Gastrocnemius medialis (tissue), 4 donors: Measurements from ENCODE around the gene PGAM2.

Experiments used
- POLR2A ChIP-seq, 2 donors: fragments of 450-650 bp; IDR thresholded peaks; one replicate each; pipeline ENCODE4 v1.6.1; 2017; ENCODE audit warnings: antibody characterized with exemption in 2 of 2, mild to moderate bottlenecking in 2 of 2, moderate library complexity in 2 of 2
- TF ChIP-seq, protein P1 (sequence below), 5 experiments: fragments of 450-650 bp in 3 of 5; fragments of 200-600 bp in 2 of 5; sonication (generic) in 2 of 5; IDR thresholded peaks in 4 of 5; conservative IDR thresholded peaks in 1 of 5; 1 replicate in 4 of 5; 2 replicates in 1 of 5; pipeline ENCODE4 v1.5.1; 2016 to 2019; ENCODE audit warnings: antibody characterized with exemption in 5 of 5, mild to moderate bottlenecking in 3 of 5, moderate library complexity in 3 of 5

DNA sequence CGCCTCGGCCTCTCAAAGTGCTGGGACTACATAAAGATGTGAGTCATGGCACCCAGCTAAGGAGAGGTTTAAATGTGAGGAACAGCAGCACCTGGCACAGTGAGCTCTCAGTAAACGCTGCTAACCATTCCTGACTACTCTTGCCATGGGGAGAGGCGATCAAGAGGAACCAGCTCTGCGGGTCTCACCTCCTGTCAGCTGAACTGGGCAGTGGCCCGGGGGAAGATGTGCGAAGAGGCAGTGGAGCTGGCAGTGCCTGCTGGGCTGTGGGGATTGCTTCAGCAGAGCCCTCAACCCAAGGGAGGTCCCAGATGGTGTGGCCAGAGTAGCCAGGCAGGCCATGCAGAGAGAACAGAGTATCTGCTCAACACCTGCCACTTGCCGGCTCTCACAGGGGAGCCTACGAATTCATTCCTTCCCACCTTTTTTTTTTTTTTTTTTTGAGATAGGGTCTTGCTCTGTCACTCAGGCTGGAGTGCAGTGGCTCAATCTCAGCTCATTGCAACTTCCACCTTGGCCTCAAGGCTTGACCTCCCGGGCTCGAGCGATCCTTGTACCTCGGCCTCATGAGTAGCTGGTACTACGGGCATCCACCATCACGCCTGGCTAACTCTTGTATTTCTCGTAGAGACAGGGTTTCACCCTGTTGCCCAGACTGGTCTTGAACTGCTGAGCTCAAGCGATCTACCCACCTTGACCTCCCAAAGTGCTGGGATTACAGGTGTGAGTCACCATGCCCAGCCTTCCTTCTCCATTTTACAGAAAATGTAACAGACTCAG is 10.1 kb upstream of the PGAM2 start:
- TF ChIP-seq POLR2A (IDR thresholded peaks at IDR 0.05), result no peak
- TF ChIP-seq, protein P1, sequence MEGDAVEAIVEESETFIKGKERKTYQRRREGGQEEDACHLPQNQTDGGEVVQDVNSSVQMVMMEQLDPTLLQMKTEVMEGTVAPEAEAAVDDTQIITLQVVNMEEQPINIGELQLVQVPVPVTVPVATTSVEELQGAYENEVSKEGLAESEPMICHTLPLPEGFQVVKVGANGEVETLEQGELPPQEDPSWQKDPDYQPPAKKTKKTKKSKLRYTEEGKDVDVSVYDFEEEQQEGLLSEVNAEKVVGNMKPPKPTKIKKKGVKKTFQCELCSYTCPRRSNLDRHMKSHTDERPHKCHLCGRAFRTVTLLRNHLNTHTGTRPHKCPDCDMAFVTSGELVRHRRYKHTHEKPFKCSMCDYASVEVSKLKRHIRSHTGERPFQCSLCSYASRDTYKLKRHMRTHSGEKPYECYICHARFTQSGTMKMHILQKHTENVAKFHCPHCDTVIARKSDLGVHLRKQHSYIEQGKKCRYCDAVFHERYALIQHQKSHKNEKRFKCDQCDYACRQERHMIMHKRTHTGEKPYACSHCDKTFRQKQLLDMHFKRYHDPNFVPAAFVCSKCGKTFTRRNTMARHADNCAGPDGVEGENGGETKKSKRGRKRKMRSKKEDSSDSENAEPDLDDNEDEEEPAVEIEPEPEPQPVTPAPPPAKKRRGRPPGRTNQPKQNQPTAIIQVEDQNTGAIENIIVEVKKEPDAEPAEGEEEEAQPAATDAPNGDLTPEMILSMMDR (IDR thresholded peaks at IDR 0.05 in 4 of 5, conservative IDR thresholded peaks at IDR 0.05 in 1 of 5), result no peak
